Neural progenitor cell (in vitro differentiated cells): Measurements from ENCODE around the gene PRICKLE1.

Source experiments
- EZH2 ChIP-seq: fragments of 200-600 bp; sonication (generic); IDR thresholded peaks from 2 replicates; pipeline ENCODE4 v1.6.1; 2017; ENCODE audit warnings: antibody characterized with exemption, mild to moderate bottlenecking, moderate library complexity
- TF ChIP-seq, protein P1 (sequence below): fragments of 200-600 bp; sonication (generic); IDR thresholded peaks from 2 replicates; pipeline ENCODE4 v1.5.1; 2017; ENCODE audit warnings: antibody characterized with exemption, mild to moderate bottlenecking

DNA sequence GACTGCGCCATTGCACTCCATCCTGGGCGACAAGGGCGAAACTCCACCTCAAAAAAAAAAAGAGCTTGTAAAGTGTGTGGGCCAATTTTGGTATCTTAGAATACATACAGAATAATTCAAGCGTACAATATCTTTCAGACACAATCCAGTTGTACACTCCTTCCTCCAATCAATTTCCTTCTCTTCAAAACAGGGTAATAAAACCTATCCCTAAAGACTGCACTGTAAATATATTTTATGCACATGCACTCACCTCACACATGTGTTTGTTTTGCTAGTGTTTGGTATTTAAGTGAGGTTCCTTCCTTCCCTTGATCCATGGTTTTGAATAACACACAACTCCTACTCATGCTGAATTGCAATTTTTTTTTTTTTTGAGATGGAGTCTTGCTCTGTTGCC is 125.9 kb downstream of the PRICKLE1 start:
- TF ChIP-seq EZH2, result no peak
- TF ChIP-seq, protein P1, sequence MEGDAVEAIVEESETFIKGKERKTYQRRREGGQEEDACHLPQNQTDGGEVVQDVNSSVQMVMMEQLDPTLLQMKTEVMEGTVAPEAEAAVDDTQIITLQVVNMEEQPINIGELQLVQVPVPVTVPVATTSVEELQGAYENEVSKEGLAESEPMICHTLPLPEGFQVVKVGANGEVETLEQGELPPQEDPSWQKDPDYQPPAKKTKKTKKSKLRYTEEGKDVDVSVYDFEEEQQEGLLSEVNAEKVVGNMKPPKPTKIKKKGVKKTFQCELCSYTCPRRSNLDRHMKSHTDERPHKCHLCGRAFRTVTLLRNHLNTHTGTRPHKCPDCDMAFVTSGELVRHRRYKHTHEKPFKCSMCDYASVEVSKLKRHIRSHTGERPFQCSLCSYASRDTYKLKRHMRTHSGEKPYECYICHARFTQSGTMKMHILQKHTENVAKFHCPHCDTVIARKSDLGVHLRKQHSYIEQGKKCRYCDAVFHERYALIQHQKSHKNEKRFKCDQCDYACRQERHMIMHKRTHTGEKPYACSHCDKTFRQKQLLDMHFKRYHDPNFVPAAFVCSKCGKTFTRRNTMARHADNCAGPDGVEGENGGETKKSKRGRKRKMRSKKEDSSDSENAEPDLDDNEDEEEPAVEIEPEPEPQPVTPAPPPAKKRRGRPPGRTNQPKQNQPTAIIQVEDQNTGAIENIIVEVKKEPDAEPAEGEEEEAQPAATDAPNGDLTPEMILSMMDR, result no peak
